ENCODE results near the gene CSTF1.

DNA sequence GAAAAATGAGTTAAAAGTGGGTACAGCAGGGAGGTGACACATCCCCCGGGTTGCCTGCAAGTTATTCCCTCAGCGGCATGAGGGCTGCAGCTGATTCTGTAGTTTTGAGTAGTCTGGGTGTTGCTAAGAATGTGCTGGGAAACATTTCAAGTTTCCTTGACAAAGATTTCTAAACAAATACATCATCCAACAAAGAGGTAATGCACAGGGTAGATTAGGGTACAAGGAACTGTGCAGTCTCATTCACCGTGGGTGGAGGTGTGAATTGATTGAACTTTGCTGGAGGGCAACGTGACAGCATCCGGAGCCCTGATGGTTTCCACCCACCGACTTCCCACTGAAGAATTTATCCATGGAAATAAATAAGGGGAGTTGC lies 41.4 kb downstream of the CSTF1 start:
- TF ChIP-seq TAF1 (IDR thresholded peaks at IDR 0.05; ENCODE audit: low read depth) (no peak), EP300 (IDR thresholded peaks at IDR 0.05; ENCODE audit: borderline replicate concordance) (no peak), CREB1 (IDR thresholded peaks at IDR 0.05; ENCODE audit: low read depth) (no peak), RAD21 (IDR thresholded peaks at IDR 0.05; ENCODE audit: low read depth) (no peak), TEAD4 (IDR thresholded peaks at IDR 0.05) (no peak), CEBPB (IDR thresholded peaks at IDR 0.05) (no peak), EGR1 (IDR thresholded peaks at IDR 0.05) (no peak)
- TF ChIP-seq, protein P1, sequence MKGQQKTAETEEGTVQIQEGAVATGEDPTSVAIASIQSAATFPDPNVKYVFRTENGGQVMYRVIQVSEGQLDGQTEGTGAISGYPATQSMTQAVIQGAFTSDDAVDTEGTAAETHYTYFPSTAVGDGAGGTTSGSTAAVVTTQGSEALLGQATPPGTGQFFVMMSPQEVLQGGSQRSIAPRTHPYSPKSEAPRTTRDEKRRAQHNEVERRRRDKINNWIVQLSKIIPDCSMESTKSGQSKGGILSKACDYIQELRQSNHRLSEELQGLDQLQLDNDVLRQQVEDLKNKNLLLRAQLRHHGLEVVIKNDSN (IDR thresholded peaks at IDR 0.05): no peak
